Stimulated activated memory B cell treated with anti-CD40 and anti-IgM and Interleukin-4, amounts not matched to agents 10 μg/mL and 1 μg/mL and 100 μg/mL, for 72 hours (primary cell): ENCODE results near the gene DDN.

Experiments
- ATAC-seq: fragments of 150-1000 bp; cut with Tn5 transposase; 2 replicates; pipeline ENCODE4 v1.10.0; 2021
- H3K27ac Mint-ChIP-seq: one replicate; pipeline ENCODE4 v1.8.0; 2022; ENCODE audit warnings: mild to moderate bottlenecking, mixed read lengths
- H3K27me3 Mint-ChIP-seq: one replicate; pipeline ENCODE4 v1.8.0; 2022; ENCODE audit warnings: mixed read lengths
- H3K36me3 Mint-ChIP-seq: one replicate; pipeline ENCODE4 v1.8.0; 2022; ENCODE audit warnings: mixed read lengths
- H3K4me1 Mint-ChIP-seq: one replicate; pipeline ENCODE4 v1.8.0; 2022; ENCODE audit warnings: mixed read lengths
- H3K4me3 Mint-ChIP-seq: one replicate; pipeline ENCODE4 v1.8.0; 2022; ENCODE audit warnings: mild to moderate bottlenecking, moderate library complexity, mixed read lengths
- H3K9me3 Mint-ChIP-seq: one replicate; pipeline ENCODE4 v1.8.0; 2022; ENCODE audit warnings: mixed read lengths

The DDN gene

DNA sequence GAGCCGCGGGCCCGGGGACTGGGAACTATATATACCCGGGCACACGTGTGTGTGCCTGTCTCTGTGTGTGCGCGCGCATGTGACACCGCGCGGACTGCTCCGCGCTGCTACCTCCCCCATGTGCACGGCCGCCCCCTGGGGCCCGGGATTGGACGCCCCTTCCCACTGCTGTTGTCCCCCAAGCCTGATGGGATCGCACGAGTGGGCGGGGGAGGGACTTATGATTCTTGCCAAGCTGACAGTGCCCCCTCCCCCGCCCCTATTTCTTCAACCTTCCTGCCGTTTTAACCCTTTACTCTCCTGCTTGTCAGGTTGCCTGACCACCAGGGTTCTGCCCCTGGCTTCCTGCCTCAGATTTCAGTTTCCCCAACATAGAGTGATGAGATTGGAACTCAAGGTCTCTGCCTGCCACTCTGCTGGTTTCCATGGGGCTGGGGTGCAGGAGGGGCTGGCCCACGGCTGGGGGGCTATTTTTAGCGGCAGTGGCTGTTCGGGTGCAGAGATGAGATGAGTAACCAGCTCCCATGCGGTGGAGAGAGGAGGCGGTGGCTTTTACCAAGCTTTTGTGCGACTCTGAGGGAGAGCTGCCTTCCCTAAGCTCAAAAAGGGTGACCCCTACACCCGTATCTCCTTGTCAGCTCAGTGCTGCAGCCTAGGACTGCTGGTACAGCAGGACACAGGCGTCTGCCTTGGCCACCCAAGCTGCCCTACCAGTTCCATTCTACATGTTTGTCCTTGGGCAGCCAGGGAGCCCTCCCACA, at the start of gene DDN:
DDN (minus strand) TSS at position 5 of the 761 bp plus-strand sequence. CDS start 88 bp downstream, outside the sequence.
- peak within 1 kb of the TSS; percentile 48 for H3K27ac Mint-ChIP-seq
- H3K27me3 Mint-ChIP-seq = peaks cover 35% of the 10 kb centered on the region
- peaks cover 56% of the 10 kb centered on the region for H3K4me1 Mint-ChIP-seq
- ATAC-seq = peak; percentile 61
- peaks cover 38% of the 10 kb centered on the region for H3K36me3 Mint-ChIP-seq
- H3K9me3 Mint-ChIP-seq = no peaks in the 10 kb centered on the region
- H3K4me3 Mint-ChIP-seq = peak within 1 kb of the TSS; percentile 81

DNA sequence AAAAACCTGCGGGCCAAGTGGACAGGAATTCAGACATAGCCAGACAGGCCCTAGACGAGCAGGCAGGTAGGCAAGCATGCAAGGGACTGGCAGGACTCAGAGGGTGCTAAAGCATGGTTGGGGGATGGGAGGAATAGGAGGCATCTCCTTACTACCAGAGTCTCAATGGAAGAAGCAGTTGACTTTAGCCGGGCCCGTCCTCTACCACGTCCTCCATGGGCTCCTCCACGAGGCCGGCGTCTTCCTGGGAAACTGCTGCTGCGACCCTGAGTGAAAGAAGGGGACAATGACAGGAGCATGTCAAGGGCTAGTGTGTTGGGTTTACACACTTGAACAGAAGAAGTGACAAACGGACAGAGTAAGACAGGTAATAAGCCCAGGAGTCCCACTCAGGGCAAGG, 49.8 kb upstream of the DDN start:
- H3K9me3 Mint-ChIP-seq = no peaks in the 10 kb centered on the region
- peaks cover 8% of the 10 kb centered on the region for H3K4me1 Mint-ChIP-seq
- H3K27ac Mint-ChIP-seq = no peak overlapping the region
- no peak for ATAC-seq
- no peaks in the 10 kb centered on the region for H3K27me3 Mint-ChIP-seq
- peaks cover 93% of the 10 kb centered on the region for H3K36me3 Mint-ChIP-seq
- H3K4me3 Mint-ChIP-seq = no peak overlapping the region

DNA sequence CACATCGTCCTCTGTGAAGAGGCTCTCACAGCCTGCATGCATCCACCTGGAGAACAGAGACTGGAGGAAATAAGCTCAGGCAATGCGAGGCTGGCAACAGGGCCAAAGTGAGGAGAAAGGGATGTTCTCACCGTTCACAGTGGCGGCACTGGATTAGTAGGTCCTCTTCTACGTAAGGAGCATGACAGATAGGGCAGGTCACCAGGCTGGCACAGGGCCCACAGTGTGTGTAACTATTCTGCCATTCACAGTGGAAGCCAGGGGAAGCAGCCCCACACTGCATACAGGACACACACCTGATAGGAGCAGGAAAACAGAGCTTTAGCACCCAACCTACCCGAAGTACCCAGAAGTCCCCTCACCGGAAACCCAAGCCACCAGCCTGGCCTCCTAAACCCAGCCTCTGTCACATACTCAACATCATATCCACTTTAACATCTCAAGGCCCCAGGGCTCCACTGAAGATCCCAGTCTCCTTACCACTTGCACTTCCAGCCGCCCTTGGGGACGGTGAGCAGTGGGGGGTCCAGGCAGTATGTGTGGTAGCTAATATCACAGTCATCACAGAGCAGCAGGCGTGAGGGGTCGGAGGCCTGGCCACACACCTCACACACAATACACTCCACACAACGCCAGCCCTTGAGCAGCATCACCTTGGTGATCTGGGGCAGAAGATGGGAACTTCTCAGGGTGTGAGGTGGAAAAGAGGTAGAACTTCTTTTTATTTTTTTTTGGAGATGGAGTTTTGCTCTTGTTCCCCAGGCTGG, 47.1 kb upstream of the DDN start:
- no peak for ATAC-seq
- no peaks in the 10 kb centered on the region for H3K9me3 Mint-ChIP-seq
- H3K27me3 Mint-ChIP-seq = no peaks in the 10 kb centered on the region
- peaks cover 94% of the 10 kb centered on the region for H3K36me3 Mint-ChIP-seq
- no peak overlapping the region for H3K4me3 Mint-ChIP-seq
- H3K4me1 Mint-ChIP-seq = peaks cover 7% of the 10 kb centered on the region
- no peak overlapping the region for H3K27ac Mint-ChIP-seq

DNA sequence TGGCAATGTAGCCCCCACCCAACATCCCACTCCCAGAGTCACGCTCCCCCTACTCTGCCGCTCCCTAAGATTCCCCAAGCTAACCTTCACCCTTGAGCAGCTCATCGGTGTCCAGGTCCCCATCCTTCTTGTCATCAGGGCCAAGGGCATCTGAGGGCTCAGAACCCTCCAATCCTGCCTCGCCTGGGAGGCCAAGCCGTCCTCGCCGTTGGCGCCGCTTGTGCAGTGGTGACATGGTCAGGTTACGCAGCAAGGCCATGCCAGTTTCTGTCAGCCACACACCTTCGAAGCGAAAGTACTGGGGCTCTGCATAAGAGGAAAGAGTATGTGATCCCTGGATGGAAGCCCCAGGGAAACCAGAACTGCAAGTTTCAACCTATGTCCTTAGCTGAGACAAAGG, 45.5 kb upstream of the DDN start:
- H3K4me3 Mint-ChIP-seq = no peak overlapping the region
- no peaks in the 10 kb centered on the region for H3K4me1 Mint-ChIP-seq
- ATAC-seq = no peak
- H3K9me3 Mint-ChIP-seq = no peaks in the 10 kb centered on the region
- no peaks in the 10 kb centered on the region for H3K27me3 Mint-ChIP-seq
- peaks cover 91% of the 10 kb centered on the region for H3K36me3 Mint-ChIP-seq
- peak overlapping the region; percentile 42 for H3K27ac Mint-ChIP-seq

DNA sequence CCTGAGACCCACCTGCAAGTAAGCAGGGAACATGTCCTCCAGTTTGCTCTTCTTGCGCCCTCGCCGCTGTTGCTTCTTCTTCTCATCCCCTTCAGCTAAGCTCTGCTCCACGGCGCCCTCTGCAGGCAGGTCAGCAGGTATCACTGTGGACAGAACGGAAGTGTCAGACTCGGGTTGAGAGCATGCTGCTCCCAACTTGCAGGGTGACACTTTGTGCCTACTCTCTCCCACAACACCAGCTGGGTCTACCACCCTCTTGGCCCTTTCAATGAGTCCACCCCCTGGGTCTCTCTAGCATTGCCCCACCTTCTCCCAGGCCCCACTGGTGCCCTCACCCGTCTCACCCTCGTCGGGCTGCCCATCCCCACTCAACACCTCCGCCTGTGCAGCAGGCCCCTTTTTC, 44.7 kb upstream of the DDN start:
- H3K9me3 Mint-ChIP-seq = no peaks in the 10 kb centered on the region
- H3K36me3 Mint-ChIP-seq = peaks cover 93% of the 10 kb centered on the region
- H3K27ac Mint-ChIP-seq = no peak overlapping the region

DNA sequence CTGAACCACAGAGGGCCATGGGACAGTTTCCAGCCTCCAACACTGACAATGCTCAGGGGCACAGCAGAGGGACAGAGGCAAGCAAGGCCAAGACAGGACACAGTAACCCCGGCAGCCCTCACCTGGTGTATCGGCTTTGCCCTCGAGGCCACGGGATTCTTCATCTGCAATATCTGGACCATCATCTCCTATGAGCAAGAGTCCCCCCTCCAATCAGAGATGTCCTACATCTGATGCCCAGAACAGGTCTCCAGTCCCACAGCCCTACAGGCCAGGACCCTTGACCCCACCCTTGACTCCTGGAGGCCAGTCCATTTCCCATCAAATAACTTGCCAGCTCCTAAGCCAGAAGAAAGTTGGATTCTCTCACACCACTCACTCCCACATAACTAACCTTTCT, 44.1 kb upstream of the DDN start:
- Mint-ChIP-seq H3K9me3 (no peaks in the 10 kb centered on the region), H3K27ac (no peak overlapping the region), H3K27me3 (no peaks in the 10 kb centered on the region), H3K4me1 (peaks cover 6% of the 10 kb centered on the region), H3K36me3 (peaks cover 93% of the 10 kb centered on the region), H3K4me3 (no peak overlapping the region)
- ATAC-seq = no peak

More for the DNA sequence above, 44.7 kb upstream of the DDN start:
- no peak overlapping the region for H3K4me3 Mint-ChIP-seq
- peak; percentile 68 for ATAC-seq
- H3K4me1 Mint-ChIP-seq = peaks cover 2% of the 10 kb centered on the region
- H3K27me3 Mint-ChIP-seq = no peaks in the 10 kb centered on the region

DNA sequence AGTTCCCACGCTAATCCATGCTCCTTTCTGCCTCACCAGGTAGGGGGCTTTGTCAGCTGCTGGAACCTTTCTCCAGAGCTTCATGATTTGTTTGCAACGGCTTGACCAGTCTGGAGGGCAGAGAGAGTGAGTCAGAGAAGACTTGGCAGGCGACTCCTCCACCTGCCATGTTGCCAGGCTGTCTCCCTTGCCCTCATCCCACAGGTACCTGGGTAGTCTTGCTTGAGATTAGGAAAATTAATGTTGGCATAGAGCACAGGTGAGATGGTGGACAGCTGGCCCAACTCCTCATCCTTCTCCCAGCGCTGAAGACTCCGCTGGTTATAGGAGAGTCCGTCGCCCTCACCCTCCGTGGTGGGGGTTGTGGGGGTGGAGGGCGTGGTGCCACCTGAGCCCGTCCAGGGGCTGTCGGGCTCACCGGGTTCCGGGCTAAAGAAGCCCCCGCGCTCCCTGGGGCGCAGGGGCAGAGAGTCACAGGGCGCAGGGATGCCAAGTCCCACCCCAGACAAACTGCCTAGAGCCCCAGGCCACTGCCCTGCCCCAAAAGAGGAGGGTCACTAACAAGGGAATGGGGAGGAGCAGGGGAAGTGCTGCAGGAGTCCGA, 42.8 kb upstream of the DDN start:
- H3K27ac Mint-ChIP-seq = no peak overlapping the region
- no peak for ATAC-seq
- H3K27me3 Mint-ChIP-seq = no peaks in the 10 kb centered on the region
- H3K9me3 Mint-ChIP-seq = no peaks in the 10 kb centered on the region
- peaks cover 87% of the 10 kb centered on the region for H3K36me3 Mint-ChIP-seq
- H3K4me3 Mint-ChIP-seq = no peak overlapping the region
- peaks cover 6% of the 10 kb centered on the region for H3K4me1 Mint-ChIP-seq

DNA sequence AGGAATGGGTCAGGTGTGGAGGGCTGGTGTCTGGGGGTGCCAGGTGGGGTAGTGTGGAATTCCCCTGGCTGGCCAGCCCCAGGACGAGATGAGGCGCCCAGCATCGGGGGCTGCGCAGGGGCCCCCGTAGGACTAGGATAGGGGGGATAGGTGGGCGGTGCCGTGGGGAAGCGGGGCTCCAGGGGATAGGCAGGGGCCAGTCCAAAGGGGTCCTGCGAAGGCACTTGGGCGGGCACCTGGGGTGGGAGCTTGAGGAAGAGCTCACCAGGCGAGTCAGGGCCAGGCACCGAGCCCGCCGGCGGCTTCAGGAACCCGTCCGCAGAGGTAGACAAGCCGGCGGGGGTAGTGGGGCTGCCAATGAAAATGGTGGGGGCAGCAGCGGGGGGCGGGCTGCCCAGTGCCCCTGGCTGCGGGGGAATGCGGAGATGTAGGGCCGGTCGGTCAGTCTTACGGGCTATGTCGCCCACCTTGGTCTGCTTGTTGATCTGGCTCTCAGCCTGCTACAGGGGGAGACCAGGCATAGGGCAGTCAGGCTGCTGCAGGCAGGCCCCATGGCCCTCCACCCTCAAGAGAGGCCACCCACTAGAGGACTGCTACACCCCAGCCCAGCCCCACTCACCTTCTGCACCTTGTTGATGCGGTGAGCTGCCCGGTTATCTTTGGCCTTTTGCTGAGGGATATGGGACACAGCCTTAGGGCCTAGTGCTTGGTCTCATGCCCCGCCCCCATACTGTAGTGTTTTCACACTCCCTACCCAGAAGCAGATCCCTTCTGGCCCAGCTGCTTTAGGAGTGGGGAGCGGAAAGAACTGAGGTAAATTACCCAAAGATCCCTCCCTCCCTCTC, 42.1 kb upstream of the DDN start:
- Mint-ChIP-seq H3K36me3 (peaks cover 86% of the 10 kb centered on the region), H3K27ac (no peak overlapping the region), H3K9me3 (no peaks in the 10 kb centered on the region), H3K4me1 (peaks cover 6% of the 10 kb centered on the region), H3K27me3 (no peaks in the 10 kb centered on the region), H3K4me3 (no peak overlapping the region)
- ATAC-seq = peak; percentile 24

DNA sequence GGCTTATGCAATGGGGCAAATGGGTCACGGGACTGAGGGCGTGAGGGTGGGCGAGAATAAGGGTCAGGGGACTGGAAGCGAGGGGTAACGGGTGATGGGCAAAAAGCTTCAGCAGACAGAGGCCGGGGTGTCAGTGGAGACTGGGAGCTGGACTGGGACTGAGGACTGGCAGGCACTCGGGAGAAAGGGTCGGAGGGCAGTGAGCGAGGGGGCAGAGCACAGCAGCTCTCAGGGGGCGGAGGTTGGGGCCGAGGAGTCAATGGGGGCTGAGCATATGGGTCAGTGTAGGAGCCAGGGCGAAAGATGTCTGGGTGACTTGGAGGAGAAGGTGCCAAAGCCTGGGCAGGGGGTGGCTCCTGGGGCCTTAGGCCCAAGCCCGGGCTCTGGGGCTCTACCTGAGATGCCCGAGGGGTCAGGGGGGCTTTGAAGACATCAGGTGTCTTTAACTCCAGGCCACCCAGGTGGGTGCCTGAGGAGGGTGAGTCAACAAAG, 41.2 kb upstream of the DDN start:
- Mint-ChIP-seq H3K4me3 (no peak overlapping the region), H3K27ac (no peak overlapping the region), H3K27me3 (no peaks in the 10 kb centered on the region), H3K36me3 (peaks cover 86% of the 10 kb centered on the region), H3K4me1 (peaks cover 6% of the 10 kb centered on the region), H3K9me3 (no peaks in the 10 kb centered on the region)
- no peak for ATAC-seq

DNA sequence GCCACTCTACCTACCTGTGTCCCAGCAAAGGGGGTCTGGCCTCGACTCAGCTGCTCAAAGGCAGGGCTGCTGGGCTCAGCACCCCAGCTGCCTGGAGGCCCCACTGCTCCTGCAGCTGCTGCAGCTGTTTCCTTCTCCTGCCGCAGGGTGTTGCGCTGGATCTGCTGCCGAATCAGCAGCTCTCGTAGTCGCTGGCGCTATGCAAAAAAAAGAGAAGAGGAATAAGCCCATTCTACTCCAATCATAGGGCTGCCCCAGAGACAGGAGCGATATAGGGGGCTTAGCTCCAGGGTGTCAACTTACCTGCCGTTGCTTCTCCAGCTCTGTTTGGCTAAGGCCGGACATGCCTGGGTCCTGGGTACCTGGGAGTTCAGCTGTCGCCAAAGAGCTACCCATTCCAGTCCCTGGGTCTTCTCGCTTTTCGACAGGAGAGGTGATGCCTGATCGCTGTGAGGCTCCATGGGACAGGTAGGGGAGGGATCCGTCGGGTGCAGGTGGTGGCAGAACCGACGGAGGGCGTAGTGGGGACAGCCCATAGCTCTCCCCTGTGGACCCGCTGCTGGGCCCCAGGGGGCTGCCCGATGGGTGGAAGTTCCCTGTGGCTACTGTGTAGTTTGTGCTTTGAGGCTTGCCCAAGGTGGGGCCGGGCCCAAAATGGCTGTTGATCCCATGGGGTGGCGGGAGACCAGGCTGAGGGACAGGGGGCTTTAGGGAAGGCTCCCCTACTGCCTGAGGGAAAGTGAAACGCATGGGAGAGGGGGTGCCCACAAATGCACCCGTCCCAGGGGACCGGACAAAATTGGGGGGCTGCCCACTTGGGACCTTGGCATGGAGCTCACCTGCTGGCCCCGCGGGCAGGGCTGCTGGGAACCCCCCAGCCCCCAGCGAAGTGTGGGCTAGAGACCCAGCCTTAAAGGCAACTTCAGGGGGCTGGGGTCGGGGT, 40.5 kb upstream of the DDN start:
- Mint-ChIP-seq H3K27me3 (no peaks in the 10 kb centered on the region), H3K4me3 (no peak overlapping the region), H3K9me3 (no peaks in the 10 kb centered on the region), H3K27ac (no peak overlapping the region), H3K36me3 (peaks cover 83% of the 10 kb centered on the region), H3K4me1 (peaks cover 6% of the 10 kb centered on the region)
- ATAC-seq = no peak

DNA sequence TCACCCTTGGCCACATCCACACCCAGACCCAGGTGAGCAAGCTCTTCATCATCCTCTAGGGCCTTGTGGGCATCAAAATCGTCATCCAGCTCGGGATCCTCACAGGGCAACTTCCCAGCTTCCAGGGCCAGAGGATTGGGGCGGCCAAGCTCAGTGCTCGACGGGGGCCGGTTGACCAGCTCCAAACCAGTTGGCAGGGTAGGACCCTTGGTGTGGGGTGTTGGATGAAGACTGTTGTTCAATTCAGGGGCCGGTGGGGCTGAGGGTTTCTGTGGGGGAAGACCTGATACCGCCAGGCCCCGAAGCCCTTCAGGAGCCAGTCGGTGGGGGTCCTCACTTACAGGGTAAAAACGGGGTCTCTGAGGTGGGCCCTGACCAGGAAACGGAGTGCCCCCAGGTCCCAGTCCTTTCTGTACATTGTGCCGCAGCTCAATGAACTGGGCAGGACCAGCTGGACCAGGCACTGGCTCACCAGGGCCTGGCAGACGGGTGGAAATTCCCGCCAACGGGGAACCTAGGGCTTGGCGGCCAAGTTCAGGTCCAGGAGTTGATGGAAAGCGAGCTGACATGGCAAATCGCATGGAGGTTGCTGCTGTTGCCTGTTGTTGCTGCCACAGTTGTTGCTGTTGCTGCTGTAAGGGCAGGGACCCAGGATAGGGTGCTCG, 39.2 kb upstream of the DDN start:
- Mint-ChIP-seq H3K4me3 (no peak overlapping the region), H3K36me3 (peaks cover 82% of the 10 kb centered on the region), H3K4me1 (peaks cover 6% of the 10 kb centered on the region), H3K27ac (no peak overlapping the region), H3K9me3 (no peaks in the 10 kb centered on the region), H3K27me3 (no peaks in the 10 kb centered on the region)
- no peak for ATAC-seq

DNA sequence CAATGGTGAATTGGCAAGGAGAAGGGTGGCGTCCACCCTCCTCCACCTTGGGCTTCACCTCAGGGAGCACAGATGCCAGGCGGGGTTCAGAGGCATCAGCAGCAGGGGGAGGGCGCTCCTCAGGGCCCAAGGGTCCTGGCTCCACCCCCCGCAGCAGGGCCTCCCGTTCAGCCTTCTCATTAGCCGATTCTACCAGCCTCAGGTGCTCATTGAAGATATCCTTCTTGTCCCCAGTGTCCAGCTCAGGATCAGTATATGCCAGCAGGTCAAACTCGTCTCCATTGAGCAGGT, 38.7 kb upstream of the DDN start:
- Mint-ChIP-seq H3K4me1 (peaks cover 6% of the 10 kb centered on the region), H3K36me3 (peaks cover 80% of the 10 kb centered on the region)

DNA sequence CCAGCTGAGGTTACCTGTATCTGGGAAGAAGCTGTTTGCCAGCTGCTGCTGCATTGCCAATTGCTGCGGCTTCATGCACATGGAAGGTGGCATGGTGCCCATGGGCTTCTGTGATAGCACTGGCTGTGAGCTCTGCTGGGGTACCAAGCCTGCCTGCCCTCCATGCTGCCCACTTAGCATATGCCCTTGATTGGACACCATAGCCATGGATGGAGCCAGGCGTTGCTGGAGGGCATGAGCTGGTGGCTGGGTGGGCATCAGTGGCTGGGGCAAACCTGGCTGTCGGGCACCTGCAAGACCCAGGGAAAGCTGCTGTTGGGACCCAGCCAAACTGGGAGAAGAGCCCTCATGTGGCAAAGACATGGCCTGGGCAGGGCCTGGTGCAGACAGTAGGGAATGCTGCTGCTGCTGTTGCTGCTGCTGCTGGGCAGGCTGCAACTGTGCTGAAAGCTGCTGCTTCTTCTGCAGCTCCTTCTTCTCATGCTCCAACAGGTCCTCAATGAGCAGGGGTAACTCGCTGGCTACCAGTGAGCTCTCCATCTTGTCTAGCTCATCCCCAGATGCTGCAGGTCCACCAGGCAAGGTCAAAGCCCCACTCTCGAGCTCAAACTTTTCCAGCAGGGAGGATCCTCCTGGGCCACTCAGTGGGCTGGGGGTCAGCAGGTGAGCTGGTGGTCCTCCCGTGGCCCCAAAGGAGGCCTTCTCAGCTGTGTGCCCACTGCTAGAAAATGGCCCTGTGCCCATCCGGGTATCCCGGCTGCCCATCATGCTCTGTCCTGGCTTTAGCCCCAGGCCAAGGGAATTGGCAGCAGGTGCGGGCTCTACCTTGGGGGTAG, 38.2 kb upstream of the DDN start:
- Mint-ChIP-seq H3K9me3 (no peaks in the 10 kb centered on the region), H3K27ac (no peak overlapping the region), H3K36me3 (peaks cover 75% of the 10 kb centered on the region), H3K4me3 (no peak overlapping the region), H3K27me3 (no peaks in the 10 kb centered on the region), H3K4me1 (peaks cover 6% of the 10 kb centered on the region)
- no peak for ATAC-seq

More for the DNA sequence above, 38.7 kb upstream of the DDN start:
- H3K9me3 Mint-ChIP-seq = no peaks in the 10 kb centered on the region
- H3K27me3 Mint-ChIP-seq = no peaks in the 10 kb centered on the region
- H3K4me3 Mint-ChIP-seq = no peak overlapping the region
- no peak for ATAC-seq
- H3K27ac Mint-ChIP-seq = no peak overlapping the region
